Neural progenitor cell (in vitro differentiated cells): ENCODE data around the gene INTS1. TPM values are rescaled to one million over a fixed set of nuclear protein-coding genes. Genes with fewer than 3 reads are reported as not detected.
"Not testable (repeated sequence)": the region's sequence is repeated elsewhere in the genome, so short reads cannot be mapped to it uniquely, and the experiment has no call there.

ENCODE experiments used
- DNase-seq: peaks from one replicate; pipeline ENCODE4 v3.0.0-alpha.2; 2016; ENCODE audit warnings: low spot score
- H2AFZ ChIP-seq: fragments of 200-600 bp; sonication (generic); replicated peaks from 2 replicates; pipeline ENCODE4 v1.6.1; 2016; ENCODE audit warnings: antibody characterized with exemption
- H3F3A ChIP-seq: fragments of 200-600 bp; sonication (generic); 2 replicates; pipeline ENCODE4 v1.6.1; 2016; ENCODE audit warnings: antibody characterized with exemption, low read depth
- H3K27ac ChIP-seq: fragments of 200-600 bp; sonication (generic); 2 replicates; pipeline ENCODE4 v1.5.1; 2016; ENCODE audit warnings: mild to moderate bottlenecking
- H3K27me3 ChIP-seq: fragments of 200-600 bp; sonication (generic); 2 replicates; pipeline ENCODE4 v1.6.1; 2016; ENCODE audit warnings: mild to moderate bottlenecking, moderate library complexity
- H3K36me3 ChIP-seq: fragments of 200-600 bp; sonication (generic); 2 replicates; pipeline ENCODE4 v1.5.1; 2016
- H3K4me1 ChIP-seq: fragments of 200-600 bp; sonication (generic); 2 replicates; pipeline ENCODE4 v1.6.1; 2016; ENCODE audit warnings: mixed run types
- H3K4me2 ChIP-seq: fragments of 200-600 bp; sonication (generic); 2 replicates; pipeline ENCODE4 v1.6.1; 2016
- H3K4me3 ChIP-seq: fragments of 200-600 bp; sonication (generic); 2 replicates; pipeline ENCODE4 v1.5.1; 2016
- H3K79me2 ChIP-seq: fragments of 200-600 bp; sonication (generic); 2 replicates; pipeline ENCODE4 v1.6.1; 2016; ENCODE audit warnings: low read depth
- H3K9ac ChIP-seq: fragments of 200-600 bp; sonication (generic); 2 replicates; pipeline ENCODE4 v1.6.1; 2016
- H3K9me3 ChIP-seq: fragments of 200-600 bp; sonication (generic); 2 replicates; pipeline ENCODE4 v1.5.1; 2016; ENCODE audit warnings: low read depth
- H4K20me1 ChIP-seq: fragments of 200-600 bp; sonication (generic); 2 replicates; pipeline ENCODE4 v1.6.1; 2016; ENCODE audit warnings: low read depth
- H3K27ac Mint-ChIP-seq: 3 replicates; pipeline ENCODE4 v1.8.0; 2021; ENCODE audit warnings: mixed read lengths
- H3K27me3 Mint-ChIP-seq: 2 replicates; pipeline ENCODE4 v1.8.0; 2022; ENCODE audit warnings: low read depth, mild to moderate bottlenecking, inconsistent platforms, moderate library complexity, mixed read lengths; ENCODE audit not compliant: insufficient read depth
- H3K36me3 Mint-ChIP-seq: 3 replicates; pipeline ENCODE4 v1.8.0; 2021; ENCODE audit warnings: mixed read lengths
- H3K4me1 Mint-ChIP-seq: 3 replicates; pipeline ENCODE4 v1.8.0; 2021; ENCODE audit warnings: mixed read lengths
- H3K4me3 Mint-ChIP-seq: 3 replicates; pipeline ENCODE4 v1.8.0; 2021; ENCODE audit warnings: mild to moderate bottlenecking, moderate library complexity, mixed read lengths
- H3K9me3 Mint-ChIP-seq: 3 replicates; pipeline ENCODE4 v1.8.0; 2020; ENCODE audit warnings: mixed read lengths
- EZH2 ChIP-seq: fragments of 200-600 bp; sonication (generic); IDR thresholded peaks from 2 replicates; pipeline ENCODE4 v1.6.1; 2017; ENCODE audit warnings: antibody characterized with exemption, mild to moderate bottlenecking, moderate library complexity
- EZH2phosphoT487 ChIP-seq: fragments of 200-600 bp; sonication (generic); IDR thresholded peaks from 2 replicates; pipeline ENCODE4 v1.6.1; 2017; ENCODE audit warnings: antibody characterized with exemption
- total RNA-seq: library from RNA; depleted of rRNA; stranded (reverse); fragments of >200 nt; gene quantifications from 2 replicates; pipeline ENCODE4 v1.2.3, GENCODE V29; 2015; ENCODE audit warnings: low replicate concordance
- TF ChIP-seq, protein P1 (sequence below): fragments of 200-600 bp; sonication (generic); IDR thresholded peaks from 2 replicates; pipeline ENCODE4 v1.5.1; 2017; ENCODE audit warnings: antibody characterized with exemption, mild to moderate bottlenecking

INTS1 gene
- total RNA-seq, 1 donor from 2014 or later: 16.5 TPM

DNA sequence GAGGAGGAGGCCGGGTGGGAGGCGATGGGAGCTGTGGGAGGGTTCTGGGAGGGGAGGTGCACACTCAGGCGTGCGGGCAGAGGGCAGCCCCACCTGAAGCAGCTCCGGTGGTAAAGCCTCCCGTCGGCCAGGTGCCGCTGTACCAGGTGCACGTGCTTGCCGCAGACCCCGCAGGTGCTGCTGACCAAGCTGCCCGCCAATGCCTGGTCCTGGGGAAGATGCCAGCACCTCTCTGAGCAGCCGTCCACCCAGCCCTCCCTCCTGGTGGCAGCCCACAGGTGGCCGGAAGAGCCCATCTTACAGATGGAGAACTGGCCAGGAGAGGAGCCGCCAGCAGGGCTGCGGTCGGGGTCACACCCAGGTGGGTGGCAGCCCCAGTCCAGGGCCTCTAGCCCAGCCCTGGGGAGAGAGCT, 57.6 kb downstream of the INTS1 start:
- Histone ChIP-seq H3K9ac (no peak overlapping the region), H4K20me1 (no peaks in the 10 kb centered on the region), H3F3A (no peaks in the 10 kb centered on the region), H3K4me1 (no peaks in the 10 kb centered on the region), H3K79me2 (no peaks in the 10 kb centered on the region), H2AFZ (no peak overlapping the region), H3K36me3 (no peaks in the 10 kb centered on the region), H3K27me3 (no peaks in the 10 kb centered on the region), H3K27ac (no peak overlapping the region), H3K9me3 (no peaks in the 10 kb centered on the region), H3K4me2 (no peak overlapping the region), H3K4me3 (no peak overlapping the region)
- Mint-ChIP-seq H3K4me3 (no peak overlapping the region), H3K27me3 (no peaks in the 10 kb centered on the region), H3K9me3 (no peaks in the 10 kb centered on the region), H3K36me3 (peaks cover 2% of the 10 kb centered on the region), H3K27ac (no peak overlapping the region), H3K4me1 (peaks cover 6% of the 10 kb centered on the region)
- no peak for DNase-seq
- TF ChIP-seq, protein P1, sequence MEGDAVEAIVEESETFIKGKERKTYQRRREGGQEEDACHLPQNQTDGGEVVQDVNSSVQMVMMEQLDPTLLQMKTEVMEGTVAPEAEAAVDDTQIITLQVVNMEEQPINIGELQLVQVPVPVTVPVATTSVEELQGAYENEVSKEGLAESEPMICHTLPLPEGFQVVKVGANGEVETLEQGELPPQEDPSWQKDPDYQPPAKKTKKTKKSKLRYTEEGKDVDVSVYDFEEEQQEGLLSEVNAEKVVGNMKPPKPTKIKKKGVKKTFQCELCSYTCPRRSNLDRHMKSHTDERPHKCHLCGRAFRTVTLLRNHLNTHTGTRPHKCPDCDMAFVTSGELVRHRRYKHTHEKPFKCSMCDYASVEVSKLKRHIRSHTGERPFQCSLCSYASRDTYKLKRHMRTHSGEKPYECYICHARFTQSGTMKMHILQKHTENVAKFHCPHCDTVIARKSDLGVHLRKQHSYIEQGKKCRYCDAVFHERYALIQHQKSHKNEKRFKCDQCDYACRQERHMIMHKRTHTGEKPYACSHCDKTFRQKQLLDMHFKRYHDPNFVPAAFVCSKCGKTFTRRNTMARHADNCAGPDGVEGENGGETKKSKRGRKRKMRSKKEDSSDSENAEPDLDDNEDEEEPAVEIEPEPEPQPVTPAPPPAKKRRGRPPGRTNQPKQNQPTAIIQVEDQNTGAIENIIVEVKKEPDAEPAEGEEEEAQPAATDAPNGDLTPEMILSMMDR: no peak
- TF ChIP-seq EZH2: no peak
- TF ChIP-seq EZH2phosphoT487: no peak

DNA sequence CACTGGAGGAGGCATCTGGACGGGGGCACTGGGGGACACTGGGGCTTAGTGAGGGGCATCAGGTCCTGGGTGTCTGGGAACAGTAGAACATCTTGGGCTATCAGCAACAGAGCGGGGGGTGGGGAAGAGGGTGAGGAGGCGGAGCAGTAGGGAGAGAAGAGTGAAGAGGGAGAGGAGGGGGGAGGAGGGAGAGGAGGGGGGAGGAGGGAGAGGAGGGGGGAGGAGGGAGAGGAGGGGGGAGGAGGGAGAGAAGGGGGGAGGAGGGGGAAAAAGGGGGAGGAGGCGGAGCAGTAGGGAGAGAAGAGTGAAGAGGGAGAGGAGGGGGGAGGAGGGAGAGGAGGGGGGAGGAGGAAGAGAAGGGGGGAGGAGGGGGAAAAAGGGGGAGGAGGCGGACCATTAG, 58.2 kb downstream of the INTS1 start:
- H4K20me1 ChIP-seq, H3K36me3 ChIP-seq, H3K4me2 ChIP-seq, H3K27ac ChIP-seq, H3K4me3 Mint-ChIP-seq, H3K27ac Mint-ChIP-seq, H2AFZ ChIP-seq, H3K27me3 Mint-ChIP-seq, H3K9me3 ChIP-seq, H3K36me3 Mint-ChIP-seq, H3K4me1 ChIP-seq, H3F3A ChIP-seq, H3K9me3 Mint-ChIP-seq, H3K27me3 ChIP-seq, H3K79me2 ChIP-seq, H3K4me1 Mint-ChIP-seq, H3K4me3 ChIP-seq, H3K9ac ChIP-seq: not testable (repeated sequence)
- peak; percentile 43 for DNase-seq

GRCh38 chr7:1445341-1445740, 58.8 kb downstream of the INTS1 start:
- no peak for DNase-seq
- H2AFZ ChIP-seq: no peak overlapping the region
- H3K4me1 ChIP-seq: no peaks in the 10 kb centered on the region
- H3K79me2 ChIP-seq: no peaks in the 10 kb centered on the region
- no peaks in the 10 kb centered on the region for H3K36me3 ChIP-seq
- H3K4me1 Mint-ChIP-seq: peaks cover 4% of the 10 kb centered on the region
- H3K27me3 Mint-ChIP-seq: no peaks in the 10 kb centered on the region
- no peaks in the 10 kb centered on the region for H3K27me3 ChIP-seq
- H3K4me3 ChIP-seq: no peak overlapping the region
- no peak overlapping the region for H3K4me2 ChIP-seq
- TF ChIP-seq, protein P1: no peak
- TF ChIP-seq EZH2 (no peak), EZH2phosphoT487 (no peak)
- H3K4me3 Mint-ChIP-seq: no peak overlapping the region
- no peaks in the 10 kb centered on the region for H3K9me3 Mint-ChIP-seq
- H3K27ac ChIP-seq: no peak overlapping the region
- peaks cover 2% of the 10 kb centered on the region for H3K36me3 Mint-ChIP-seq
- H3F3A ChIP-seq: no peaks in the 10 kb centered on the region
- H3K27ac Mint-ChIP-seq: no peak overlapping the region
- H3K9me3 ChIP-seq: no peaks in the 10 kb centered on the region
- H4K20me1 ChIP-seq: no peaks in the 10 kb centered on the region
- H3K9ac ChIP-seq: no peak overlapping the region

DNA sequence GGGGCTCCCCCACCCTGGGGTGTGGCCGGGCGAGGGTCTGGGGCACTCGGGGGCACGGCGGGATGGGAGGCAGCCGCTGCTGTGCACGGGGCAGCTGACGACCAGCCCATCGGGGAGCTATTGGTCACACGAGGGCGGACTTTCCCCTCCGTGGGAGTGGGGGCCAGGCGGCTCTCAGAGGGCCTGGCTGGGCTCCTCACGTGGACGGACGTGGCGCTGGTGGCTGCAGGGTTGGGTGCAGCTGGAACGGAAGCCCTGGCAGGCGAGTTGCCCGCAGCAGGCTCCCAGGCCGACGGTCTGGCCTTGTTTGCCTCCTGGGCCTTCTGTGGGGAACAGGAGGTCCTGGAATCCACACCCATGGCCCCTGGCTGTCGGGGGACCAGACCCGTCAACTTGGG, 59.3 kb downstream of the INTS1 start:
- H3K9me3 ChIP-seq: no peaks in the 10 kb centered on the region
- Mint-ChIP-seq H3K27ac (no peak overlapping the region), H3K27me3 (no peaks in the 10 kb centered on the region), H3K4me1 (peaks cover 4% of the 10 kb centered on the region), H3K36me3 (peaks cover 2% of the 10 kb centered on the region), H3K9me3 (no peaks in the 10 kb centered on the region), H3K4me3 (no peak overlapping the region)
- TF ChIP-seq EZH2phosphoT487: no peak
- TF ChIP-seq, protein P1: no peak
- TF ChIP-seq EZH2: no peak
- no peak overlapping the region for H3K9ac ChIP-seq
- DNase-seq: no peak
- H2AFZ ChIP-seq: no peak overlapping the region
- no peak overlapping the region for H3K27ac ChIP-seq
- no peak overlapping the region for H3K4me2 ChIP-seq
- H3K36me3 ChIP-seq: no peaks in the 10 kb centered on the region
- no peaks in the 10 kb centered on the region for H4K20me1 ChIP-seq
- H3K4me3 ChIP-seq: no peak overlapping the region
- H3K79me2 ChIP-seq: no peaks in the 10 kb centered on the region
- H3K27me3 ChIP-seq: no peaks in the 10 kb centered on the region
- H3K4me1 ChIP-seq: no peaks in the 10 kb centered on the region
- no peaks in the 10 kb centered on the region for H3F3A ChIP-seq
